GM10248 (cell line): ENCODE results near the gene CAMLG.
"Not testable (repeated sequence)": the region's sequence is repeated elsewhere in the genome, so short reads cannot be mapped to it uniquely, and the experiment has no call there.

ENCODE experiments used
- CTCF ChIA-PET: fragments of 300-600 bp; sonication (Branson Sonifier 250); formaldehyde crosslinking; extraction: SDS; loops from one replicate; lab custom pipeline; 2021; ENCODE audit warnings: antibody characterized with exemption; lab: Yijun Ruan, JAX
- POLR2A ChIA-PET: fragments of 350-650 bp; sonication (Branson Sonifier 250); formaldehyde crosslinking; extraction: SDS; loops from one replicate; lab custom pipeline; 2020; ENCODE audit warnings: antibody characterized with exemption; lab: Yijun Ruan, JAX
- DNase-seq: peaks from one replicate; pipeline ENCODE4 v3.0.0; 2012; ENCODE audit errors: extremely low spot score
- CTCF ChIP-seq: IDR thresholded peaks from 2 replicates; pipeline ENCODE4 v1.5.1; 2012; ENCODE audit warnings: mild to moderate bottlenecking, low read depth; ENCODE audit errors: extremely low read depth, missing control alignments, control extremely low read depth

CAMLG gene

DNA sequence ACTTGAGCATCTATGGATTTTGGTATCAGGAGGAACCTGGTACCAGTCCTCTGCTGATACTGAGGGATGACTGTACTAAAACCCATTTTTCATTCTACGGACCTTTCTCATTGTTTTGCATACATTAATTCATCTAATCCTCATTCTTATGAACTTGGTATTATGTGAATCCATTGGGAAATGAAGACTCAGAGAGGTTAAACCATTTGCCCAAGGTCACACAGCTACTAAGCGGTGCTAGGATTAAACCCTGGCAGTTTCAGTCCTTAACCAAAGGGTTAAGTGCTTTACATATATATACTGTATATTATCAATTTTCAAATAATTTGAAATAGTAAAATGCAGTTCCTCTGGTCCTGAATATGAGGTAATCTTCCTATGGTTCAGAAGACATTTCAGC, 3.8 kb downstream of the CAMLG start:
- no peak for DNase-seq
- CTCF ChIA-PET, result interaction anchor here (1.5 to 5.7 kb wide), 2 partner anchors 9 to 14 kb away, joined by 3 to 66 read pairs; partner anchors contain the start of gene DDX46
- POLR2A ChIA-PET, result no interaction called here
- TF ChIP-seq CTCF, result no peak

GRCh38 chr5:134749415-134749814, 11.1 kb downstream of the CAMLG start:
- no peak for DNase-seq
- CTCF ChIA-PET, result interaction anchor here (0.7 to 0.8 kb wide), 2 partner anchors 9 kb away, joined by 3 to 6 read pairs; partner anchors contain the start of gene DDX46
- POLR2A ChIA-PET, result no interaction called here
- TF ChIP-seq CTCF, result no peak

GRCh38 chr5:134758176-134758503, 19.8 kb downstream of the CAMLG start:
- ChIA-PET CTCF (interaction anchor here (0.9 to 6.8 kb wide), 22 partner anchors 8 to 203 kb away, joined by 3 to 66 read pairs (median 4); partner anchors contain the start of genes CAMLG and PCBD2), POLR2A (interaction anchor here (0.7 to 0.9 kb wide), 2 partner anchors 87 to 110 kb away, joined by 4 to 5 read pairs; partner anchors contain the start of gene C5orf24)
- DNase-seq, result no peak
- TF ChIP-seq CTCF, result no peak

GRCh38 chr5:134758504-134759341, 20.4 kb downstream of the CAMLG start, which contains the start of gene DDX46:
DDX46 (plus strand) TSS chr5:134758779; CDS start chr5:134758939, 160 bp downstream.
- ChIA-PET CTCF (interaction anchor here (1.0 to 6.8 kb wide), 20 partner anchors 9 to 154 kb away, joined by 3 to 66 read pairs (median 4); partner anchors contain the start of genes CAMLG and PCBD2), POLR2A (interaction anchor here (0.7 to 0.9 kb wide), 2 partner anchors 87 to 111 kb away, joined by 4 to 5 read pairs; partner anchors contain the start of gene C5orf24)
- peak; percentile 95 for TF ChIP-seq CTCF
- peak; percentile 97 for DNase-seq

- CTCF ChIA-PET, result interaction anchor here (1.5 kb wide), 1 partner anchor 29 kb away, joined by 4 read pairs; the partner anchor contains the start of gene CAMLG
- POLR2A ChIA-PET, DNase-seq: not testable (repeated sequence)
These were observed 29.4 kb downstream of the CAMLG start for GRCh38 chr5:134767528-134768291.

DNA sequence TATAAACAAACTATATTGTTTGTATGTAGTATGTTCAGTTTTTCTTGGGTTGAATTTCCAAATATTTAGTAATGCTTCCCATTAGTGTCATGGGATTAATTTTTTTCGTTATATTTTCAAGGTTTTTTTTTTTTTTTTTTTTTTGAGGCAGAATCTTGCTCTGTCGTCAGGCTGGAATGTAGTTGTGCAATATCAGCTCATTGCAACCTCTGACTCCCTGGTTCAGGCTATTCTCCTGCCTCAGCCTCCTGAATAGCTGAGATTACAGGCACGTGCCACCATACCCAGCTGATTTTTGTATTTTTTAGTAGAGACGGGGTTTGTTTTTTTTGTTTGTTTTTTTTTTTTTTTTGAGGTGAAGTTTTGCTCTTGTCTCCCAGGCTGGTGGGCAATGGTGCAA, 30.9 kb downstream of the CAMLG start:
- POLR2A ChIA-PET, result no interaction called here
- CTCF ChIA-PET, result interaction anchor here (1.1 kb wide), 1 partner anchor 52 kb away, joined by 3 read pairs; no protein-coding TSS in a partner anchor
- TF ChIP-seq CTCF, result no peak
- no peak for DNase-seq
